Smooth muscle cell of the brain vasculature (primary cell): ENCODE measurements around the gene PPFIA4.

Experiments used
- DNase-seq: peaks from one replicate; pipeline ENCODE4 v3.0.0-alpha.2; 2012; ENCODE audit warnings: low read depth, low spot score

The PPFIA4 gene

GRCh38 chr1:203057911-203058675 is 31.8 kb downstream of the PPFIA4 start:
- no peak for DNase-seq

GRCh38 chr1:203058676-203058935 is 32.3 kb downstream of the PPFIA4 start:
- DNase-seq: no peak

GRCh38 chr1:203059485-203059884 is 33.2 kb downstream of the PPFIA4 start:
- DNase-seq: no peak

GRCh38 chr1:203060115-203060514 is 33.8 kb downstream of the PPFIA4 start:
- no peak for DNase-seq

GRCh38 chr1:203063287-203063686 is 37.0 kb downstream of the PPFIA4 start:
- DNase-seq: no peak

GRCh38 chr1:203065191-203065590 is 38.9 kb downstream of the PPFIA4 start:
- no peak for DNase-seq

GRCh38 chr1:203065986-203066385 is 39.7 kb downstream of the PPFIA4 start:
- DNase-seq: no peak

- DNase-seq: no peak
Observed at GRCh38 chr1:203066965-203067364, 40.7 kb downstream of the PPFIA4 start.

GRCh38 chr1:203069030-203069747 is 42.9 kb downstream of the PPFIA4 start:
- DNase-seq: no peak

GRCh38 chr1:203072002-203072602 is 45.8 kb downstream of the PPFIA4 start:
- DNase-seq: no peak

- no peak for DNase-seq
Observed at GRCh38 chr1:203072911-203073310, 46.6 kb downstream of the PPFIA4 start.

GRCh38 chr1:203073469-203073868 is 47.2 kb downstream of the PPFIA4 start:
- DNase-seq: no peak

GRCh38 chr1:203074610-203075009 is 48.3 kb downstream of the PPFIA4 start:
- no peak for DNase-seq

- DNase-seq: no peak
Observed at GRCh38 chr1:203075236-203076030, 49.1 kb downstream of the PPFIA4 start.

GRCh38 chr1:203076031-203076511 is 49.8 kb downstream of the PPFIA4 start:
- no peak for DNase-seq

GRCh38 chr1:203077367-203077766 is 51.1 kb downstream of the PPFIA4 start:
- DNase-seq: no peak

GRCh38 chr1:203077956-203078355 is 51.7 kb downstream of the PPFIA4 start:
- DNase-seq: no peak

- no peak for DNase-seq
Observed at GRCh38 chr1:203078478-203078877, 52.2 kb downstream of the PPFIA4 start.

GRCh38 chr1:203080456-203080855 is 54.2 kb downstream of the PPFIA4 start:
- no peak for DNase-seq

GRCh38 chr1:203081465-203082230 is 55.4 kb downstream of the PPFIA4 start:
- no peak for DNase-seq

- no peak for DNase-seq
Observed at GRCh38 chr1:203082231-203082505, 55.9 kb downstream of the PPFIA4 start.
